K562 (cell line): Measurements from ENCODE around the gene TUBB6. TPM values are rescaled to one million over a fixed set of nuclear protein-coding genes. Genes with fewer than 3 reads are reported as not detected.
A peak's percentile ranks its signal among the peaks of the same experiment; 100 is the strongest.

Source experiments
- KHSRP ChIP-seq: fragments of 450-650 bp; IDR thresholded peaks from 2 replicates; pipeline ENCODE4 v1.6.1; 2017
- PHF20 ChIP-seq: fragments of 450-650 bp; IDR thresholded peaks from 2 replicates; pipeline ENCODE4 v1.6.1; 2018; ENCODE audit not compliant: partially characterized antibody
- RBM34 ChIP-seq: fragments of 200-400 bp; formaldehyde crosslinking; IDR thresholded peaks from 2 replicates; pipeline ENCODE4 v1.6.1; 2018; ENCODE audit warnings: low read length, borderline replicate concordance; ENCODE audit not compliant: insufficient read depth
- SPI1 ChIP-seq: IDR thresholded peaks from 2 replicates; pipeline ENCODE4 v1.6.1; 2011; ENCODE audit warnings: low read depth, low read length, control low read depth, borderline replicate concordance
- TCFL5 ChIP-seq: fragments of 250-450 bp; sonication (Bioruptor Pico); conservative IDR thresholded peaks from 2 replicates; pipeline ENCODE4 v1.6.1; 2021; ENCODE audit warnings: mild to moderate bottlenecking, moderate library complexity, matching md5 sums
- ZBED1 ChIP-seq: IDR thresholded peaks from 2 replicates; pipeline ENCODE4 v1.6.1; 2014
- ZC3H8 ChIP-seq: fragments of 450-650 bp; IDR thresholded peaks from 2 replicates; pipeline ENCODE4 v1.6.1; 2017
- polyA plus RNA-seq, 8 experiments: library from polyadenylated mRNA; depleted of rRNA in 4 of 8; stranded (reverse) in 5 of 8; unstranded in 3 of 8; fragments of >200 nt; fragmentation: Nextera tagmentation in 2 of 8; fragmentation: Illumina TruSeq in 1 of 8; extraction: Ambion mirVana in 2 of 8; extraction: Trizol in 1 of 8; gene quantifications; 2 replicates each; pipeline versions ENCODE4 v1.2.1 to v1.2.3, GENCODE V29; 2011 to 2014; ENCODE audit warnings: inconsistent platforms in 1 of 8, missing spikeins in 1 of 8
- total RNA-seq, 7 experiments: library from RNA; depleted of rRNA in 6 of 7; stranded (reverse); fragments of >200 nt in 6 of 7; fragmentation: Illumina TruSeq in 2 of 7; extraction: Trizol in 2 of 7; gene quantifications; 2 replicates each; pipeline versions ENCODE4 v1.2.1 to v1.2.3, GENCODE V29; 2011 to 2021; ENCODE audit warnings: low replicate concordance in 1 of 7
- TF ChIP-seq, protein P1 (sequence below), 2 experiments: fragments of 450-650 bp; formaldehyde crosslinking in 1 of 2; IDR thresholded peaks; 2 replicates each; pipeline versions ENCODE4 v1.4.0 to v1.6.1; 2014 to 2020; ENCODE audit warnings: mild to moderate bottlenecking in 2 of 2, borderline replicate concordance in 1 of 2, low read depth in 1 of 2
- TF ChIP-seq, protein P2 (sequence below): sonication (generic); formaldehyde crosslinking; IDR thresholded peaks from 2 replicates; pipeline ENCODE4 v1.9.0; 2022; ENCODE audit warnings: mild to moderate bottlenecking, missing genetic modification reagents
- TF ChIP-seq, protein P3 (sequence below): fragments of 450-650 bp; IDR thresholded peaks from 2 replicates; pipeline ENCODE4 v1.6.1; 2017; ENCODE audit warnings: antibody characterized with exemption, mild to moderate bottlenecking
- TF ChIP-seq, protein P4 (sequence below): fragments of 450-650 bp; IDR thresholded peaks from 2 replicates; pipeline ENCODE4 v1.7.0; 2016; ENCODE audit warnings: borderline replicate concordance

The TUBB6 gene
- total and polyA plus RNA-seq, 9 of the 15 experiments (the other 6 are each of a cell fraction or from before 2014, with no cell fraction given), result 43.9 to 404 (median 81.1) TPM

DNA sequence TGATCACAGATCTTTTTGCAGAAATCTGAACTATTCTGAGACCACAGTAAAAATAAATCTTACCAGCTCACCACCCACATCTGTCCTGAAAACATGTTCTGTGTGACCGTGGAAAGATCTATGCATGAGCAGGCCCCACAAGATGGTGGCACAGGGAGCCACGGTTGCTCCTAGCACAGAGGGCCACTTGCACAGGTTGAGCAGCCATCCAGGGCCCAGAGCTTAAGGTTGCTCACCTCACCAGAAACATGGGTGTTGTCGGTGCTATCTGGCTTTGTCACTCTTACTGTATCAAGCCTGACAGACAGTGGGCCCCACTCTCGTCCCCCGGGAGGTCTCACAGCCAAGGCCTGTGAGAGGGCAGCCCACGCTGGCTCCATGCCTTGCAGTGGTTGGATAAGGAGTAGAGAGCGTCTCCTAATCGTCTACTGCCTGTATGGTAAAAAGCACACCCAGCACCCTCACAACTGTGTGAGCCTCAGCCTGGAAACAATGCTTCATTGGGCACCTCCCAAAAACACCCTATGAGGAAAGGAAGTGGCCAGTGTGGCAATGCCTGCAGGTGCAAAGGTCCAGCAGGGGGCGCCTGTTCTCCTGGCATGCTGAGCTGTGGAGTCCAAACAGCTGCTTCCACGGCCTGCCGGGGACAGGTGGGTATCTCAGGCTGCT, 19.6 kb downstream of the TUBB6 start (continued):
- TF ChIP-seq, protein P1, sequence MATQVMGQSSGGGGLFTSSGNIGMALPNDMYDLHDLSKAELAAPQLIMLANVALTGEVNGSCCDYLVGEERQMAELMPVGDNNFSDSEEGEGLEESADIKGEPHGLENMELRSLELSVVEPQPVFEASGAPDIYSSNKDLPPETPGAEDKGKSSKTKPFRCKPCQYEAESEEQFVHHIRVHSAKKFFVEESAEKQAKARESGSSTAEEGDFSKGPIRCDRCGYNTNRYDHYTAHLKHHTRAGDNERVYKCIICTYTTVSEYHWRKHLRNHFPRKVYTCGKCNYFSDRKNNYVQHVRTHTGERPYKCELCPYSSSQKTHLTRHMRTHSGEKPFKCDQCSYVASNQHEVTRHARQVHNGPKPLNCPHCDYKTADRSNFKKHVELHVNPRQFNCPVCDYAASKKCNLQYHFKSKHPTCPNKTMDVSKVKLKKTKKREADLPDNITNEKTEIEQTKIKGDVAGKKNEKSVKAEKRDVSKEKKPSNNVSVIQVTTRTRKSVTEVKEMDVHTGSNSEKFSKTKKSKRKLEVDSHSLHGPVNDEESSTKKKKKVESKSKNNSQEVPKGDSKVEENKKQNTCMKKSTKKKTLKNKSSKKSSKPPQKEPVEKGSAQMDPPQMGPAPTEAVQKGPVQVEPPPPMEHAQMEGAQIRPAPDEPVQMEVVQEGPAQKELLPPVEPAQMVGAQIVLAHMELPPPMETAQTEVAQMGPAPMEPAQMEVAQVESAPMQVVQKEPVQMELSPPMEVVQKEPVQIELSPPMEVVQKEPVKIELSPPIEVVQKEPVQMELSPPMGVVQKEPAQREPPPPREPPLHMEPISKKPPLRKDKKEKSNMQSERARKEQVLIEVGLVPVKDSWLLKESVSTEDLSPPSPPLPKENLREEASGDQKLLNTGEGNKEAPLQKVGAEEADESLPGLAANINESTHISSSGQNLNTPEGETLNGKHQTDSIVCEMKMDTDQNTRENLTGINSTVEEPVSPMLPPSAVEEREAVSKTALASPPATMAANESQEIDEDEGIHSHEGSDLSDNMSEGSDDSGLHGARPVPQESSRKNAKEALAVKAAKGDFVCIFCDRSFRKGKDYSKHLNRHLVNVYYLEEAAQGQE (IDR thresholded peaks at IDR 0.05; ENCODE audit: borderline replicate concordance), result peak; percentile 54; the same call in 1 of the 2 replicates
- TF ChIP-seq, protein P1 (CRISPR knock-in tag; IDR thresholded peaks at IDR 0.05; ENCODE audit: low read depth), result no peak
- TF ChIP-seq SPI1, result peak; percentile 77
- no peak for TF ChIP-seq ZBED1
- TF ChIP-seq, protein P2, sequence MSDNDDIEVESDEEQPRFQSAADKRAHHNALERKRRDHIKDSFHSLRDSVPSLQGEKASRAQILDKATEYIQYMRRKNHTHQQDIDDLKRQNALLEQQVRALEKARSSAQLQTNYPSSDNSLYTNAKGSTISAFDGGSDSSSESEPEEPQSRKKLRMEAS, result 0 out of 2 replicates have a peak, but pooled peaks have one; percentile 12
- TF ChIP-seq, protein P3, sequence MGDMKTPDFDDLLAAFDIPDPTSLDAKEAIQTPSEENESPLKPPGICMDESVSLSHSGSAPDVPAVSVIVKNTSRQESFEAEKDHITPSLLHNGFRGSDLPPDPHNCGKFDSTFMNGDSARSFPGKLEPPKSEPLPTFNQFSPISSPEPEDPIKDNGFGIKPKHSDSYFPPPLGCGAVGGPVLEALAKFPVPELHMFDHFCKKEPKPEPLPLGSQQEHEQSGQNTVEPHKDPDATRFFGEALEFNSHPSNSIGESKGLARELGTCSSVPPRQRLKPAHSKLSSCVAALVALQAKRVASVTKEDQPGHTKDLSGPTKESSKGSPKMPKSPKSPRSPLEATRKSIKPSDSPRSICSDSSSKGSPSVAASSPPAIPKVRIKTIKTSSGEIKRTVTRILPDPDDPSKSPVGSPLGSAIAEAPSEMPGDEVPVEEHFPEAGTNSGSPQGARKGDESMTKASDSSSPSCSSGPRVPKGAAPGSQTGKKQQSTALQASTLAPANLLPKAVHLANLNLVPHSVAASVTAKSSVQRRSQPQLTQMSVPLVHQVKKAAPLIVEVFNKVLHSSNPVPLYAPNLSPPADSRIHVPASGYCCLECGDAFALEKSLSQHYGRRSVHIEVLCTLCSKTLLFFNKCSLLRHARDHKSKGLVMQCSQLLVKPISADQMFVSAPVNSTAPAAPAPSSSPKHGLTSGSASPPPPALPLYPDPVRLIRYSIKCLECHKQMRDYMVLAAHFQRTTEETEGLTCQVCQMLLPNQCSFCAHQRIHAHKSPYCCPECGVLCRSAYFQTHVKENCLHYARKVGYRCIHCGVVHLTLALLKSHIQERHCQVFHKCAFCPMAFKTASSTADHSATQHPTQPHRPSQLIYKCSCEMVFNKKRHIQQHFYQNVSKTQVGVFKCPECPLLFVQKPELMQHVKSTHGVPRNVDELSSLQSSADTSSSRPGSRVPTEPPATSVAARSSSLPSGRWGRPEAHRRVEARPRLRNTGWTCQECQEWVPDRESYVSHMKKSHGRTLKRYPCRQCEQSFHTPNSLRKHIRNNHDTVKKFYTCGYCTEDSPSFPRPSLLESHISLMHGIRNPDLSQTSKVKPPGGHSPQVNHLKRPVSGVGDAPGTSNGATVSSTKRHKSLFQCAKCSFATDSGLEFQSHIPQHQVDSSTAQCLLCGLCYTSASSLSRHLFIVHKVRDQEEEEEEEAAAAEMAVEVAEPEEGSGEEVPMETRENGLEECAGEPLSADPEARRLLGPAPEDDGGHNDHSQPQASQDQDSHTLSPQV, result peak; percentile 55; the same call in 1 of the 2 replicates
- TF ChIP-seq ZC3H8, result no peak
- TF ChIP-seq, protein P4, sequence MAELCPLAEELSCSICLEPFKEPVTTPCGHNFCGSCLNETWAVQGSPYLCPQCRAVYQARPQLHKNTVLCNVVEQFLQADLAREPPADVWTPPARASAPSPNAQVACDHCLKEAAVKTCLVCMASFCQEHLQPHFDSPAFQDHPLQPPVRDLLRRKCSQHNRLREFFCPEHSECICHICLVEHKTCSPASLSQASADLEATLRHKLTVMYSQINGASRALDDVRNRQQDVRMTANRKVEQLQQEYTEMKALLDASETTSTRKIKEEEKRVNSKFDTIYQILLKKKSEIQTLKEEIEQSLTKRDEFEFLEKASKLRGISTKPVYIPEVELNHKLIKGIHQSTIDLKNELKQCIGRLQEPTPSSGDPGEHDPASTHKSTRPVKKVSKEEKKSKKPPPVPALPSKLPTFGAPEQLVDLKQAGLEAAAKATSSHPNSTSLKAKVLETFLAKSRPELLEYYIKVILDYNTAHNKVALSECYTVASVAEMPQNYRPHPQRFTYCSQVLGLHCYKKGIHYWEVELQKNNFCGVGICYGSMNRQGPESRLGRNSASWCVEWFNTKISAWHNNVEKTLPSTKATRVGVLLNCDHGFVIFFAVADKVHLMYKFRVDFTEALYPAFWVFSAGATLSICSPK, result no peak
- TF ChIP-seq RBM34, result no peak
- TF ChIP-seq TCFL5 (CRISPR knock-in tag), result no peak
- TF ChIP-seq PHF20, result no peak
- no peak for TF ChIP-seq KHSRP
